ENCODE measurements around the gene BNC2.

Gene BNC2

DNA sequence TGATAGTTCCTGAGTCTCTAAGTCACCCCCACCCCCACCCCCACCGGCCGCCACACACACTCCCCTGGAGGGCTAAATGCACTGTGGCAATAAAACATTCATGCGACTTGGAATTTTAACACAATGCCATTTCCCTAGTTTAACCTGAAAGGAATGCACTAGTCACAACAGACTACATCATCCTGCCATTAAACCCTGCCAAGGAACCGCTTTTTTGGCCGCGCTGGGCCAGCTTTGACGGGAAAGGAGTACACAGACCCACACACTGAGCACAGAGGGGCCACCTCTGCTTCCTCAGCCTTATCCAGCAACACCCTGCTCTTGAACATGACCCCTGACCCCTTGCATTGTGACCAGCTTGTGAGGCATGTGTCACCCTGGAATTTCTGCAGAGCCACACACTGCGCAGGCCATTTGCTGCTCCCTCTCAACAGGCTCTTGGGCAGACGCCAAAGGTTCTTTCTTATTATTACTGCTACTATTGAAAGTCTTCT, 165.3 kb downstream of the BNC2 start:
- Histone ChIP-seq H3K9me3 (ENCODE audit: control insufficient read depth, insufficient read depth, low read depth, low read length) (no peaks in the 10 kb centered on the region), H3K4me3 (ENCODE audit: low read depth, low read length) (peak overlapping the region; percentile 42), H3K27ac (ENCODE audit: extremely low read depth, low read depth, low read length) (peak overlapping the region; percentile 86), H3K36me3 (ENCODE audit: control insufficient read depth in 2 of 2, insufficient read depth in 1 of 2, low read length in 2 of 2) (no peaks in the 10 kb centered on the region), H3K4me1 (ENCODE audit: control insufficient read depth, insufficient read depth, low read length) (peaks cover 10% of the 10 kb centered on the region; the same call in 1 of the 2 replicates)
- CTCF ChIA-PET = interaction anchor here (0.6 to 0.7 kb wide), 4 partner anchors 14 to 512 kb away, joined by 3 to 5 read pairs (median 4); no protein-coding TSS in a partner anchor
- POLR2A ChIA-PET = interaction anchor here (0.6 to 1.4 kb wide), 6 partner anchors 14 to 161 kb away, joined by 3 to 13 read pairs (median 6); no protein-coding TSS in a partner anchor
- TF ChIP-seq ZBTB1 (tag by site-specific recombination; IDR thresholded peaks at IDR 0.05) = no peak
- no peak for TF ChIP-seq ZNF112 (tag by site-specific recombination; IDR thresholded peaks at IDR 0.05)
- peak; percentile 77 for TF ChIP-seq ZNF600 (tag by site-specific recombination; IDR thresholded peaks at IDR 0.05)
- TF ChIP-seq ZNF660 (tag by site-specific recombination; IDR thresholded peaks at IDR 0.05) = 0 out of 2 replicates have a peak, but pooled peaks have one; percentile 60
- TF ChIP-seq, protein P1, sequence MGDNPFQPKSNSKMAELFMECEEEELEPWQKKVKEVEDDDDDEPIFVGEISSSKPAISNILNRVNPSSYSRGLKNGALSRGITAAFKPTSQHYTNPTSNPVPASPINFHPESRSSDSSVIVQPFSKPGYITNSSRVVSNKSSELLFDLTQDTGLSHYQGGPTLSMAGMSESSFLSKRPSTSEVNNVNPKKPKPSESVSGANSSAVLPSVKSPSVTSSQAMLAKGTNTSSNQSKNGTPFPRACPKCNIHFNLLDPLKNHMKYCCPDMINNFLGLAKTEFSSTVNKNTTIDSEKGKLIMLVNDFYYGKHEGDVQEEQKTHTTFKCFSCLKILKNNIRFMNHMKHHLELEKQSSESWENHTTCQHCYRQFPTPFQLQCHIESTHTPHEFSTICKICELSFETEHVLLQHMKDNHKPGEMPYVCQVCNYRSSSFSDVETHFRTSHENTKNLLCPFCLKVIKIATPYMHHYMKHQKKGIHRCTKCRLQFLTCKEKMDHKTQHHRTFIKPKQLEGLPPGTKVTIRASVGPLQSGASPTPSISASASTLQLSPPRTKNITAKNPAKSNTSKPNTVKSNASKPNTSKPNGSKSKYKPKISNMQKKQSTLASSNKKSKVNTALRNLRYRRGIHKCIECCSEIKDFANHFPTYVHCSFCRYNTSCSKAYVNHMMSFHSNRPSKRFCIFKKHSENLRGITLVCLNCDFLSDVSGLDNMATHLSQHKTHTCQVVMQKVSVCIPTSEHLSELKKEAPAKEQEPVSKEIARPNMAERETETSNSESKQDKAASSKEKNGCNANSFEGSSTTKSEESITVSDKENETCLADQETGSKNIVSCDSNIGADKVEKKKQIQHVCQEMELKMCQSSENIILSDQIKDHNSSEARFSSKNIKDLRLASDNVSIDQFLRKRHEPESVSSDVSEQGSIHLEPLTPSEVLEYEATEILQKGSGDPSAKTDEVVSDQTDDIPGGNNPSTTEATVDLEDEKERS (tag by site-specific recombination; IDR thresholded peaks at IDR 0.05) = no peak
- no peak for TF ChIP-seq ZFP3 (tag by site-specific recombination; IDR thresholded peaks at IDR 0.05; ENCODE audit: low read depth)
- no peak for TF ChIP-seq ZNF544 (tag by site-specific recombination; IDR thresholded peaks at IDR 0.05)
- TF ChIP-seq, protein P2, sequence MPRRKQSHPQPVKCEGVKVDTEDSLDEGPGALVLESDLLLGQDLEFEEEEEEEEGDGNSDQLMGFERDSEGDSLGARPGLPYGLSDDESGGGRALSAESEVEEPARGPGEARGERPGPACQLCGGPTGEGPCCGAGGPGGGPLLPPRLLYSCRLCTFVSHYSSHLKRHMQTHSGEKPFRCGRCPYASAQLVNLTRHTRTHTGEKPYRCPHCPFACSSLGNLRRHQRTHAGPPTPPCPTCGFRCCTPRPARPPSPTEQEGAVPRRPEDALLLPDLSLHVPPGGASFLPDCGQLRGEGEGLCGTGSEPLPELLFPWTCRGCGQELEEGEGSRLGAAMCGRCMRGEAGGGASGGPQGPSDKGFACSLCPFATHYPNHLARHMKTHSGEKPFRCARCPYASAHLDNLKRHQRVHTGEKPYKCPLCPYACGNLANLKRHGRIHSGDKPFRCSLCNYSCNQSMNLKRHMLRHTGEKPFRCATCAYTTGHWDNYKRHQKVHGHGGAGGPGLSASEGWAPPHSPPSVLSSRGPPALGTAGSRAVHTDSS (tag by site-specific recombination; IDR thresholded peaks at IDR 0.05) = no peak
- no peak for TF ChIP-seq ZNF707 (tag by site-specific recombination; IDR thresholded peaks at IDR 0.05)
- TF ChIP-seq, protein P3, sequence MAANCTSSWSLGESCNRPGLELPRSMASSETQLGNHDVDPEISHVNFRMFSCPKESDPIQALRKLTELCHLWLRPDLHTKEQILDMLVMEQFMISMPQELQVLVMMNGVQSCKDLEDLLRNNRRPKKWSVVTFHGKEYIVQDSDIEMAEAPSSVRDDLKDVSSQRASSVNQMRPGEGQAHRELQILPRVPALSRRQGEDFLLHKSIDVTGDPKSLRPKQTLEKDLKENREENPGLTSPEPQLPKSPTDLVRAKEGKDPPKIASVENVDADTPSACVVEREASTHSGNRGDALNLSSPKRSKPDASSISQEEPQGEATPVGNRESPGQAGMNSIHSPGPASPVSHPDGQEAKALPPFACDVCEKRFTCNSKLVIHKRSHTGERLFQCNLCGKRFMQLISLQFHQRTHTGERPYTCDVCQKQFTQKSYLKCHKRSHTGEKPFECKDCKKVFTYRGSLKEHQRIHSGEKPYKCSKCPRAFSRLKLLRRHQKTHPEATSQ (tag by site-specific recombination; IDR thresholded peaks at IDR 0.05) = no peak
- TF ChIP-seq MYNN (tag by site-specific recombination; IDR thresholded peaks at IDR 0.05; ENCODE audit: borderline replicate concordance) = no peak
- no peak for TF ChIP-seq ZNF146 (tag by site-specific recombination; IDR thresholded peaks at IDR 0.05)
- TF ChIP-seq ZNF473 (tag by site-specific recombination; IDR thresholded peaks at IDR 0.05) = no peak
- TF ChIP-seq, protein P4, sequence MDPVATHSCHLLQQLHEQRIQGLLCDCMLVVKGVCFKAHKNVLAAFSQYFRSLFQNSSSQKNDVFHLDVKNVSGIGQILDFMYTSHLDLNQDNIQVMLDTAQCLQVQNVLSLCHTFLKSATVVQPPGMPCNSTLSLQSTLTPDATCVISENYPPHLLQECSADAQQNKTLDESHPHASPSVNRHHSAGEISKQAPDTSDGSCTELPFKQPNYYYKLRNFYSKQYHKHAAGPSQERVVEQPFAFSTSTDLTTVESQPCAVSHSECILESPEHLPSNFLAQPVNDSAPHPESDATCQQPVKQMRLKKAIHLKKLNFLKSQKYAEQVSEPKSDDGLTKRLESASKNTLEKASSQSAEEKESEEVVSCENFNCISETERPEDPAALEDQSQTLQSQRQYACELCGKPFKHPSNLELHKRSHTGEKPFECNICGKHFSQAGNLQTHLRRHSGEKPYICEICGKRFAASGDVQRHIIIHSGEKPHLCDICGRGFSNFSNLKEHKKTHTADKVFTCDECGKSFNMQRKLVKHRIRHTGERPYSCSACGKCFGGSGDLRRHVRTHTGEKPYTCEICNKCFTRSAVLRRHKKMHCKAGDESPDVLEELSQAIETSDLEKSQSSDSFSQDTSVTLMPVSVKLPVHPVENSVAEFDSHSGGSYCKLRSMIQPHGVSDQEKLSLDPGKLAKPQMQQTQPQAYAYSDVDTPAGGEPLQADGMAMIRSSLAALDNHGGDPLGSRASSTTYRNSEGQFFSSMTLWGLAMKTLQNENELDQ (tag by site-specific recombination; IDR thresholded peaks at IDR 0.05; ENCODE audit: low read depth) = no peak
- peak; percentile 87 for TF ChIP-seq ZIC2 (tag by site-specific recombination; IDR thresholded peaks at IDR 0.05)
- TF ChIP-seq REPIN1 (tag by site-specific recombination; IDR thresholded peaks at IDR 0.05; ENCODE audit: low read depth) = no peak
- TF ChIP-seq, protein P5, sequence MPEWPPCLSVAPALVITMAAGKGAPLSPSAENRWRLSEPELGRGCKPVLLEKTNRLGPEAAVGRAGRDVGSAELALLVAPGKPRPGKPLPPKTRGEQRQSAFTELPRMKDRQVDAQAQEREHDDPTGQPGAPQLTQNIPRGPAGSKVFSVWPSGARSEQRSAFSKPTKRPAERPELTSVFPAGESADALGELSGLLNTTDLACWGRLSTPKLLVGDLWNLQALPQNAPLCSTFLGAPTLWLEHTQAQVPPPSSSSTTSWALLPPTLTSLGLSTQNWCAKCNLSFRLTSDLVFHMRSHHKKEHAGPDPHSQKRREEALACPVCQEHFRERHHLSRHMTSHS (tag by site-specific recombination; IDR thresholded peaks at IDR 0.05) = no peak
- TF ChIP-seq BCL11B (tag by site-specific recombination; IDR thresholded peaks at IDR 0.05; ENCODE audit: low read depth) = peak; percentile 43; the same call in 1 of the 2 replicates
- no peak; the same call in 1 of the 2 replicates for TF ChIP-seq MEIS1 (CRISPR knock-in tag; IDR thresholded peaks at IDR 0.05; ENCODE audit: borderline replicate concordance)
- no peak for TF ChIP-seq ZNF433 (tag by site-specific recombination; IDR thresholded peaks at IDR 0.05; ENCODE audit: low read depth)
- TF ChIP-seq, protein P6, sequence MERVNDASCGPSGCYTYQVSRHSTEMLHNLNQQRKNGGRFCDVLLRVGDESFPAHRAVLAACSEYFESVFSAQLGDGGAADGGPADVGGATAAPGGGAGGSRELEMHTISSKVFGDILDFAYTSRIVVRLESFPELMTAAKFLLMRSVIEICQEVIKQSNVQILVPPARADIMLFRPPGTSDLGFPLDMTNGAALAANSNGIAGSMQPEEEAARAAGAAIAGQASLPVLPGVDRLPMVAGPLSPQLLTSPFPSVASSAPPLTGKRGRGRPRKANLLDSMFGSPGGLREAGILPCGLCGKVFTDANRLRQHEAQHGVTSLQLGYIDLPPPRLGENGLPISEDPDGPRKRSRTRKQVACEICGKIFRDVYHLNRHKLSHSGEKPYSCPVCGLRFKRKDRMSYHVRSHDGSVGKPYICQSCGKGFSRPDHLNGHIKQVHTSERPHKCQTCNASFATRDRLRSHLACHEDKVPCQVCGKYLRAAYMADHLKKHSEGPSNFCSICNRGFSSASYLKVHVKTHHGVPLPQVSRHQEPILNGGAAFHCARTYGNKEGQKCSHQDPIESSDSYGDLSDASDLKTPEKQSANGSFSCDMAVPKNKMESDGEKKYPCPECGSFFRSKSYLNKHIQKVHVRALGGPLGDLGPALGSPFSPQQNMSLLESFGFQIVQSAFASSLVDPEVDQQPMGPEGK (tag by site-specific recombination; IDR thresholded peaks at IDR 0.05) = no peak
- TF ChIP-seq, protein P7, sequence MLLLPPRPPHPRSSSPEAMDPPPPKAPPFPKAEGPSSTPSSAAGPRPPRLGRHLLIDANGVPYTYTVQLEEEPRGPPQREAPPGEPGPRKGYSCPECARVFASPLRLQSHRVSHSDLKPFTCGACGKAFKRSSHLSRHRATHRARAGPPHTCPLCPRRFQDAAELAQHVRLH (tag by site-specific recombination; IDR thresholded peaks at IDR 0.05) = no peak
- TF ChIP-seq SETDB1 (IDR thresholded peaks at IDR 0.05; ENCODE audit: insufficient read length, low read length) = no peak
- 0 out of 2 replicates have a peak, but pooled peaks have one; percentile 49 for TF ChIP-seq ZSCAN30 (tag by site-specific recombination; IDR thresholded peaks at IDR 0.05)
- TF ChIP-seq, protein P8, sequence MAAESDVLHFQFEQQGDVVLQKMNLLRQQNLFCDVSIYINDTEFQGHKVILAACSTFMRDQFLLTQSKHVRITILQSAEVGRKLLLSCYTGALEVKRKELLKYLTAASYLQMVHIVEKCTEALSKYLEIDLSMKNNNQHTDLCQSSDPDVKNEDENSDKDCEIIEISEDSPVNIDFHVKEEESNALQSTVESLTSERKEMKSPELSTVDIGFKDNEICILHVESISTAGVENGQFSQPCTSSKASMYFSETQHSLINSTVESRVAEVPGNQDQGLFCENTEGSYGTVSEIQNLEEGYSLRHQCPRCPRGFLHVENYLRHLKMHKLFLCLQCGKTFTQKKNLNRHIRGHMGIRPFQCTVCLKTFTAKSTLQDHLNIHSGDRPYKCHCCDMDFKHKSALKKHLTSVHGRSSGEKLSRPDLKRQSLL (tag by site-specific recombination; IDR thresholded peaks at IDR 0.05) = no peak

Data from HEK293 (cell line).